NCI-H128 (cell line): ENCODE measurements around the gene TUBA1B.

Experiments
- DNase-seq: peaks from one replicate; lab custom pipeline; 2025; ENCODE audit not compliant: unreplicated experiment; lab: John Stamatoyannopoulos, UW

The TUBA1B gene

DNA sequence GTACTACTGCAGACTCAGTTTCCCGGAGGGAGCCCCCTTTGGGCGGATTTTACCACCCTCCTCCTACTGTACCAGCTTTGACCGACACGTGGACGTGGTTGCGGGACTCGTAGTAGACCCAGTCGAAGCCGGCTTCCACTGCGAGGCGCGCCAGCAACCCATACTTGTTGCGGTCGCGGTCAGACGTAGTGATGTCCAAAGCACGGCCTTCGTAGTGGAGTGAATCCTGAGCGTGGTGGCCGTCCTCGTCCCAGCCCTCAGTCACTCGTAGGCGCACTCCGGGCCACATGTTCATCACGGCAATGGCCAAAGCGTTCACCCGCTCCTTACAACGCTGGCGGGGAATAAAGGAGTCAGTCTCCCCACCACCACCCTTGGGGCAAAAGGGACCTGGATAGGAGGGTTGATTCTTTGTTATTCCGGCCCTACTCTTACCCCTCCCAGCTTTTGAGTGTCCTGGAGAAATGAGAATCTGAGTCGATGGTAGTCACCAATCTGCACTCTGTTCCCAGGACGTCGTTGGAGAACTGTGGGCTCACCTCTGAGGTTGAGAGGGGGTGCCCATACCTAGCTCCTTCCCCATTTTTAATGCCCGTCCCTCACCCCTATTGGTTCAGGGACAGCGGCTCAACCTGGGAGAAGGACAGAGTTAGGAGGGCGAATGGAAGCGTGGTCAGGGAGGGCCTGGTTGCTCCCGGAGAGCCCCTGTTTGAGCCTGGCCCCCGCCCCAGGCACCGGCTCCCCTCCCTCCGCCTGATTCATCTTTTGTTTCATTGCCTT, 39.9 kb downstream of the TUBA1B start:
- DNase-seq: no peak

DNA sequence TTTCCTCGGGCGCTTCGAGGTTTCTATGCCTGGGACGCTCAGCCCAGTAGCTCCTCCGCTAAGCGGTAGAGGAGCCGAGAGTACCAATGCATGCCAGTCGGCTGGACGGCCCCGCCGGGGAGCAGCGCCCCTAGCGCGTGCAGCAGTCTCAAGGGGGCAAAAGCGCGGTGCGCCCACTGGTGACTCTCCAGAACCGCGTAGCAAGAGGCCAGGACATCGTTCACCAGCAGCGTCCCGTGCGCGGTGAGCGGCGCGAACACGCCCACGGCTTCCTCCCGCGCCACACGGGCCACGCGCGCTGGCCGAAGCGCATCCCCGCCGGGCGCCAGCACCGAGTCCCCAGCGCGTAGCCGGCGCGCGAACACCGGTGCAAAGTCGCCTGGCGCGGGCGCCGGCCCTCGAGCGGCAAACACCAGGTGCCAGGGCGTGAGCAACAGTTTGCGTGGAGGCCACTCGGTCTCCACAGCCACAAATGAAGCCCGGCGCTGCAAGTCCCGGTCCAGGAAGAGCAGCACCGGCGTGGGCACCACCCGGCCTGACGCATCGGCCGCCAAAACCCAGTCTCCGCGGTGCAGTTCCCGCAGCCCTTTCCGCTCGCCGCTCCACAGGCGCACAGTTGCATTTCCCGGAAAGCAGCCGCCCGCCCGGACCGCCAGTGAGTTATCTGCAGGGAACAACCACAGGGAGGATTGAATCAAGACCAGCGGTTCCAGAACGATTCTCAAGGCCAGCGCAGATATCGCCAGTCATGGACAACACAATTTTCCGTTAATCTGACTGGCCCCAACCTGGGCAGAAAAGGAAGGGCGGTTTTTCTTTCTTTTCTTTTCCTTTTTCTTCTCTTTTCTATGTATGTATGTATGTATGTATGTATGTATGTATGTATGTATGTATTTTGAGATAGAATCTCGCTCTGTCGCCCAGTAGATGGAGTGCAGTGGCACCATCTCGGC, 41.1 kb downstream of the TUBA1B start:
- DNase-seq: peak; percentile 17

DNA sequence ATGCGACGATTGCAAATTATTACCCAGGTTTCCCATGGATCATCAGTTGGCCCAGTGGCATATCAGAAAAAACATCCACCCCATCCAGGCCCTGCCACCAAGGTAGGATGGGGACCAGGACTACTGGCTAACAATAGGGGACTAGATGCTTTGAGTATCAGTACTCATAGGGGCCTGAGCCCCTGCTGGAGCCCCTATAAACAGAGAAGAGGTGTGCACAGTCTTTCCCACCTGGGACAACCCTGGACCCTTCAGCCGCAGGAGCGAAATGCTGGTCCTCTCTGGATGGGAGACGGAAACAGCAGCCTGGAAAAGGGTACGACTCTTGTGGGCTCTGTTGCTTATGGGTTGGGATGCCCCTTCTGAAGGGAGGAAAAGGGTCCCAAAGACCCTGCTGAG, 42.3 kb downstream of the TUBA1B start:
- DNase-seq: no peak

DNA sequence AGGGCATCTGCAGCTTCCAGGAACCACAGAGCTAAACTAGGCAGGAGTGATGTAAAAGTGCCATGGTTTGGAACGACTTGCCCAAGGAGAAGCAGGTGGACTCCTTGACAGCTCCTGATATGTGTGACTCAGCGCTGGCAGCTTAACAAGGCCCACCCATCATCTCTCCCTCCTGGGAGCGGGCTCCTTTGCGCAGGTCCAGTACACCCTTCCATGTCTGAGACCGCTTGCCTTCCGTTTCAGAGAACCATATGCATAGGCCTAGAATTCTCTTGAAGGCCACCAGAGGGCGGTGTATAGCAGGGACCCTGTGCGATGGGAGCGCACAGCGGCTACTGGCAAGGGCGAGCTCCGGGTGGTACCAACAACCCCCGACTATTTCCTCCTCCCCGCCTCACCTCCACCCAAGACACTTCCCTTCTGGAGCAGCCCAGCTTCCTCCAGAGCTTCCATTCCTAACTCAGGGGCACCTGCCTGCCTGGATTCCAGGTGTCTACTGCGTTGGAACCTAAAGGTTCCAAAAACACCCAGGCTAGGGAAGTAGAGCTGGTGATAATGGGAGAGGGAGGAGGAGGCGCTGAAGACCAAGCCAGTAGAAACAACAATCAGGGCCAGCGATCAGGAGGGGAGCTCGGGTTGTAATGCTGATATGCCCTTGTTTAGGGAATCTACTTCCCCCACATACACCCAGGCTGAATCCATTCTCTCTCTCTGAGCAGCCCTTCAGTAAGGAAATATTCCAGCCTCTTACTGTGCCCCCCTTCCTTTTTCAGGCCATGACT, 42.9 kb downstream of the TUBA1B start:
- peak; percentile 76 for DNase-seq

DNA sequence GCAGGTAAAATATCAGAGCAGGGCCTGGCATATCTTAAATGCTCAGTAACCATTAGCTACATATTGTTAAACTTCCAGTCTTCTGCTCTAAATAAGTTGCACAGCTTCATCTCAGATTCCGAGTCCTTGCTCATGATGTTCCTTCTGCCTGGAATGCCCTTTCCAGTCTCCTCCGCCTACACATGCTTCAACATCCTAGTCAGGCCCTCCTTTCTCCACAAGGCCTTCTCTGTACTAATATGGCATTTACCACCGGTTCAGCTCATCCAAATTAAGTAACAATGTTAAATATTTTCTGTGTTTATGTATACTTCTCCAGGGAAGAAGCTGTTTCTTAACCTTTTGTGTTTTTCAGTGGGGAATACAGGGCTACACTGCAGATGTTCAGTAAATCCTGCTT, 45.1 kb downstream of the TUBA1B start:
- no peak for DNase-seq

DNA sequence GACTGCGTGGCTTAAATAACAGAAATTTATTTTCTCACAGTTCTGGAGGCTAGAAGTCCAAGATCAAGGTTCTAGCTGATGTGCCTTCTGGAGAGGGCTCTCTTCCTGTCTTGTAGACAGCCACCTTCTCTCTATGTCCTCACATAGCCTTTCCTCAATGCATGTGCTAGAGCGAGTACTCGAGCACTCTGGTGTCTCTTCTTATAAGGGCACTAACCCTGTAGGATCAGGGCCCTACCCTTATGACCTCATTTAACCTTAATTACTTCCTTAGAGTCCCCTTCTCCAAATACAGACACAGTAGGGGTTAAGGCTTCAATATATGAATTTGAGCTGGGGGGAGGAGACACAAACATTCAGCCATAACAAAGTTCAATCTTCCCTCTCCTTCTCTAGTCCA, 46.8 kb downstream of the TUBA1B start:
- no peak for DNase-seq

DNA sequence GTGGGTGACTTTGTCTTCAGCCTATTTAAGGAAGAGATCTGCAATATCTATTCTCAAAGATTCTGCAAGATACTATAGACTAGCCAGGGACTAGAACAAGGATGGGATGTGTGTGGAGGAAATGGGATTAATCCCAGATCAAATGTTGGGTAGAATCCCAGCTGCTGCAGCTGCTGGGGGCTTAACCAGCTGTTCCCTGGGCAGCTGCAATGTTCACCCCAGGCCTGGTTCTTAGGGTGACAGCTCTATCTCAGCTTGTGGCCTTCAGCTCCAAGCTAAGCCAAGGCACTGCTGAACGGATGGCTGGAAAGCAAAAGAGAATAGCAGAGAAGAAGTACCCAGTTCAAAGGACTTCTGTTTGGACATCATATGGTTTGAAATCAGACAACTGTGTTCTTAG, 51.4 kb downstream of the TUBA1B start:
- DNase-seq: no peak
